ENCODE data around the gene KIAA0232. TPM values are rescaled to one million over a fixed set of nuclear protein-coding genes. Genes with fewer than 3 reads are reported as not detected.

The KIAA0232 gene
- total RNA-seq, 1 experiment from 2014 or later, result 28.5 TPM

- H3T11ph ChIP-seq (ENCODE audit: low read length), result no peak overlapping the region
- no peak overlapping the region for H2BK5ac ChIP-seq (ENCODE audit: insufficient read length, low read length)
- no peaks in the 10 kb centered on the region for H3K23me2 ChIP-seq (ENCODE audit: insufficient read length, low read depth, low read length, poor library complexity, severe bottlenecking)
- peaks cover 8% of the 10 kb centered on the region for H3K9me3 ChIP-seq (ENCODE audit: control insufficient read depth, low read depth, low read length)
- DNase-seq, result no peak
- no peak overlapping the region for H3K4me3 Mint-ChIP-seq
- H4K20me1 ChIP-seq (ENCODE audit: control insufficient read depth, insufficient read depth, insufficient read length), result no peaks in the 10 kb centered on the region
- H3K27me3 ChIP-seq (ENCODE audit: insufficient read depth, low read length), result no peaks in the 10 kb centered on the region
- no peak overlapping the region for H3K18ac ChIP-seq (ENCODE audit: insufficient read length, low read depth, low read length)
- no peak overlapping the region for H2BK20ac ChIP-seq (ENCODE audit: low read depth, low read length, poor library complexity, severe bottlenecking)
- H3K4me1 Mint-ChIP-seq, result peaks cover 56 to 67% of the 10 kb centered on the region in 2 experiments
- H4K8ac ChIP-seq (replicated peaks; ENCODE audit: insufficient read length, low read depth, low read length), result no peak overlapping the region
- H3K23ac ChIP-seq (ENCODE audit: insufficient read length, low read depth, low read length), result no peak overlapping the region
- no peak overlapping the region for H3K56ac ChIP-seq (ENCODE audit: insufficient read length, low read depth, low read length)
- no peak for TF ChIP-seq CTCF (conservative IDR thresholded peaks at IDR 0.05)
- H3K4ac ChIP-seq (ENCODE audit: low read depth, low read length), result no peak overlapping the region
- H3K14ac ChIP-seq (ENCODE audit: insufficient read depth, low read length), result no peak overlapping the region
- no peak overlapping the region for H3K4me2 ChIP-seq (ENCODE audit: insufficient read depth, insufficient read length, low read length)
- no peak overlapping the region for H2BK15ac ChIP-seq (ENCODE audit: low read depth, low read length)
- no peak overlapping the region for H2AK5ac ChIP-seq (ENCODE audit: insufficient read length, low read length)
- no peaks in the 10 kb centered on the region for H3K27me3 Mint-ChIP-seq (ENCODE audit: low read depth)
- peaks cover 2% of the 10 kb centered on the region; the same call in 1 of the 2 replicates for H3K79me2 ChIP-seq (ENCODE audit: insufficient read depth, low read length)
- no CpG with 5 or more reads among the region's 4 CpGs for WGBS (ENCODE audit: extremely low coverage, insufficient read length, low lambda C conversion rate)
- H3K27ac ChIP-seq (ENCODE audit: insufficient read length, low read depth, low read length), result no peak overlapping the region
- H3K79me1 ChIP-seq (ENCODE audit: insufficient read depth, low read depth, low read length, poor library complexity, severe bottlenecking), result no peaks in the 10 kb centered on the region
- peaks cover 11% of the 10 kb centered on the region for H3K4me1 ChIP-seq (ENCODE audit: insufficient read depth, low read length)
- H3K9ac ChIP-seq (ENCODE audit: extremely low read depth, insufficient read length, low read length), result no peak overlapping the region
- no peak overlapping the region for H2AFZ ChIP-seq (ENCODE audit: low read length)
- H4K5ac ChIP-seq (ENCODE audit: insufficient read length, low read depth, low read length), result no peak overlapping the region
- no peak overlapping the region for H2BK120ac ChIP-seq (ENCODE audit: low read depth, low read length, poor library complexity, severe bottlenecking)
- H4K91ac ChIP-seq (ENCODE audit: insufficient read length, low read depth, low read length), result no peak overlapping the region
- no peak overlapping the region for H2BK12ac ChIP-seq (ENCODE audit: insufficient read length, low read depth, low read length)
- no peak overlapping the region; a peak in 2 of 7 replicates for H3K27ac Mint-ChIP-seq
- peaks cover 34 to 40% (median 40%) of the 10 kb centered on the region in 3 experiments for H3K36me3 Mint-ChIP-seq (ENCODE audit: insufficient read depth in 1 of 3, low read depth in 3 of 3)
- peaks cover 6 to 12% of the 10 kb centered on the region in 2 experiments; a peak in 4 of 5 replicates for H3K9me3 Mint-ChIP-seq
These were observed 67.2 kb downstream of the KIAA0232 start for GRCh38 chr4:6849691-6850090.

Data from H9 (cell line).